Activated naive CD4-positive, alpha-beta T cell treated with anti-CD3 and anti-CD28 coated beads, Interleukin-2, amount 50 U/mL, for 24 hours (primary cell): ENCODE data around the gene TRIM61.
"Not testable (repeated sequence)": the region's sequence is repeated elsewhere in the genome, so short reads cannot be mapped to it uniquely, and the experiment has no call there.

Source experiments
- H3K27ac Mint-ChIP-seq: one replicate; pipeline ENCODE4 v1.8.0; 2021; ENCODE audit warnings: mild to moderate bottlenecking, mixed read lengths
- H3K27me3 Mint-ChIP-seq: one replicate; pipeline ENCODE4 v1.8.0; 2021; ENCODE audit warnings: mixed read lengths
- H3K36me3 Mint-ChIP-seq: one replicate; pipeline ENCODE4 v1.8.0; 2021; ENCODE audit warnings: mixed read lengths
- H3K4me1 Mint-ChIP-seq: one replicate; pipeline ENCODE4 v1.8.0; 2021; ENCODE audit warnings: mixed read lengths
- H3K4me3 Mint-ChIP-seq: one replicate; pipeline ENCODE4 v1.8.0; 2021; ENCODE audit warnings: mild to moderate bottlenecking, mixed read lengths
- H3K9me3 Mint-ChIP-seq: one replicate; pipeline ENCODE4 v1.8.0; 2021; ENCODE audit warnings: mixed read lengths

TRIM61 gene

DNA sequence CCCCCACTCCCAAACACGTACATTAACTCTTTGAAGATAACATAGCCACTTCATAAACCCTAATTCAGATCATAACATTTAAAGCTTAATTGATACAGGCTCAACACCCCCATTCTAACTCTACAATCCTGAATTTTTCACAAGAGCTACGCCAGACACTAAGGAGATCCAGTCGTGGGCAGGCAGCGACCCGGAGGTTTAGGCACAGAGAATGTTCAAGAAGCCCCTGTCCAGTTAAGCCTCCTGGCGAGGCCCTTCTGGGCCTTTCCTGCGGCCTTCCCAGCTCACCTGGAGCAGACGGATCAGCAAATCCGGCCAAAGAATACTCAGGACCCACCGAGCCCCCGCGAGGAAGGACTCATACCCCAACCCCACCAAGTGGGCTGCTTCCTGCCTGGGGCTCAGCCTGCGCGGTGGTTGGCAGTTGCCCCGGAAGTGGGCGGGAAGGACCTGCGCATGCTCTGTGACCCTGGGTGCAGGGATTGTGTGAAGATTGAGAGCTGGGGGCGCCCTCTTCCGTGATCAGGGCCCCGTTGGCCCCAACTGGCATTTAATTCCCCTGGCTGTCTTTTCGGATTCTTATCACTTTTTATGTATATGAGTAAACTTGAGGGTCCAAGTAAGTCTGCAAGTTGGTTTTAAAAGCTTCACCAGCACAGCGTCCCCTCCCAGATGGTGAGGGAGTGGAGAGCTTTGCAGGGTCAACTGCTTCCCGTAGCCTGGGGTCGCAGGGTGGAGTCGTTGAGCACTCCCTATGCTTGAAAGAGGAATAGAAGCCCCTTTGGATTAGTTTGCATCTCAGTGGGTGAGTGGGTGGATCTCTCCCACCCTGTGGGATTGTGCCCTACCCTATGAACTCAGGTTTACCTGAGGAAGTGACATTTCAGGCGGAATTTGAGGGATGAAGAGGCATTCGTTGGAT is at the start of gene TRIM61:
TRIM61 (minus strand) TSS at position 415 of the 922 bp plus-strand sequence. CDS start 7,655 bp downstream, outside the sequence.
- Mint-ChIP-seq H3K4me1 (no peaks in the 10 kb centered on the region), H3K27me3 (peaks cover 5% of the 10 kb centered on the region), H3K27ac (peak within 1 kb of the TSS; percentile 6), H3K36me3 (peaks cover 10% of the 10 kb centered on the region), H3K9me3 (no peaks in the 10 kb centered on the region), H3K4me3 (peak within 1 kb of the TSS; percentile 80)

DNA sequence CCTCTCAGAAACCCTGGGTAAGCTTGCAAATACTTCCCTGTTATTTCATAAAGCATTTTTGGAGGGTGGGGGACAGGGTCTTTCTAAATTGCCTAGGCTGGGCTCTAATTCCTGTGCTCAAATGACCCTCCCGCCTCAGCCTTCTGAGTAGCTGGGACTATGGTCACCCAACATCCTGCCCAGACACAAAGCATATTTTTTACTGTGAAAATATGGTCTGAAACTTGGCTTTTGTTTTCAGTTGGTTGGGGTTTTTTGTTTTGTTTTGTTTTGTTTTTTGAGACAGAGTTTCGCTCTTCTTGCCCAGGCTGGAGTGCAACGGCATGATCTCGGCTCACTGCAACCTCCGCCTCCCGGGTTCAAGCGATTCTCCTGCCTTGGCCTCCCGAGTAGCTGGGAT is 48.3 kb upstream of the TRIM61 start:
- H3K9me3 Mint-ChIP-seq, H3K4me3 Mint-ChIP-seq, H3K36me3 Mint-ChIP-seq, H3K27me3 Mint-ChIP-seq, H3K4me1 Mint-ChIP-seq, H3K27ac Mint-ChIP-seq: not testable (repeated sequence)

- H3K9me3 Mint-ChIP-seq, H3K27ac Mint-ChIP-seq, H3K27me3 Mint-ChIP-seq, H3K4me3 Mint-ChIP-seq, H3K36me3 Mint-ChIP-seq, H3K4me1 Mint-ChIP-seq: not testable (repeated sequence)
Measured at GRCh38 chr4:165019995-165020394, 42.5 kb upstream of the TRIM61 start.

DNA sequence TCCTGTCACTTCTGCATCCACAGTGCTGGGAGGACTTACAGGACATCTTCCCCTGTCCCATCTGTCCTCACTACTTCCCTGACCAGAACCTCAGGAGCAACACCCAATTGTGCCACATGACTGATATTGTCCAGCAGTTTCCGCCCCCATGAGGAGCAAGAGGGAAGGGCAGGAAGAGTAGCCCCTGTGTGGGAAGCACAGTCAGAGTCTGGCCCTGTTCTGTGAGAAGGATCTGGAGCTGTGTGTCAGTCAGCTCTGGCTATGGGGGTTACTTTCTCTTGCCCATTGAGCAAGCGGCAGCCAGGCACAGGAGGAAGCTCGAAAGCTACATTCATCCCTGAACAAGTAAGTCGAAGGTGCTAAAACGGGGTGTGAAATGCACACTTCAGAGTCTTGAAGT is 39.5 kb upstream of the TRIM61 start:
- H3K4me1 Mint-ChIP-seq: no peaks in the 10 kb centered on the region
- no peak overlapping the region for H3K27ac Mint-ChIP-seq
- no peak overlapping the region for H3K4me3 Mint-ChIP-seq
- no peaks in the 10 kb centered on the region for H3K36me3 Mint-ChIP-seq
- H3K27me3 Mint-ChIP-seq: peaks cover 9% of the 10 kb centered on the region
- H3K9me3 Mint-ChIP-seq: no peaks in the 10 kb centered on the region

DNA sequence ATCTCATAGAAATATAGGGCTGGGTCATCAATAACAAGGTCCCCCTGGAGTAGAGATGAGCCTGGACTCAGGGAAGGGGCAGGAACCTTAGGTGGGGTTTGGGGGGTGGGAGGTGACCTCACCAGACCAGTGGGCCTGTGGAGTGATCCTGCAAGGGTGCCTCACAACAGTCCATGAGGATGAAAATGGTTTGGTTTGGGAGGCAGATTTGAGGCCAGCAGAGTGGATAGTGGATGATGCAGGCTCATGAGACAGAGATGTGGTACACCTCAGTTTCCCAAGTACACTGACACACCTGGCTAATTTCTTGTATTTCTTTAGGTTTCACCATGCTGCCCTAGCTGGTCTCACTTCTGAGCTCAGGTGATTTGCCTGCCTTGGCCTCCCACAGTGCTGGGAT is 36.2 kb upstream of the TRIM61 start:
- Mint-ChIP-seq H3K4me3 (no peak overlapping the region), H3K27me3 (peaks cover 6% of the 10 kb centered on the region)

GRCh38 chr4:165011403-165011802 is 33.9 kb upstream of the TRIM61 start:
- Mint-ChIP-seq H3K4me1 (no peaks in the 10 kb centered on the region), H3K27me3 (peaks cover 6% of the 10 kb centered on the region), H3K4me3 (no peak overlapping the region), H3K9me3 (no peaks in the 10 kb centered on the region), H3K27ac (no peak overlapping the region), H3K36me3 (no peaks in the 10 kb centered on the region)

More for the DNA sequence above, 36.2 kb upstream of the TRIM61 start:
- Mint-ChIP-seq H3K36me3 (no peaks in the 10 kb centered on the region), H3K27ac (no peak overlapping the region), H3K4me1 (no peaks in the 10 kb centered on the region), H3K9me3 (no peaks in the 10 kb centered on the region)

DNA sequence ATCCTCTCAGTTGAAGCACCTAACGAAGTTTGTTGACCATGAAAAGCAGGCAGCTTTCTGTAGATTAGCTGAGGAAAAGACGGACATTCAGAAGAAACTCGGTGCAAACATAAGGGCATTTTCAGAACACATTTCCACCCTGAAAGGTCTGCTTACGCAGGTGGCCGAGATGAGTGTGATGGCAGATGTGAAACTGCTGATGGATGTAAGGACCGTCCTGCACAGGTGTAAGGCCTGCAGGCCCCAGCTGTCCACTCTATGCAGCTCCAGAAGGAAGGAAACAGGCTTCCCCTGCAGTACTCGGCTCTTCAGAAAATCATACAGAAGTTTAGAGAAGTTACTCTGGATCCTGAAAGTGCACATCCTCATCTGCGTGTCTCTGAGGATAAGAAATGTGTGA is 33.5 kb upstream of the TRIM61 start:
- Mint-ChIP-seq H3K27ac (no peak overlapping the region), H3K27me3 (peaks cover 6% of the 10 kb centered on the region), H3K9me3 (no peaks in the 10 kb centered on the region), H3K4me3 (no peak overlapping the region), H3K36me3 (no peaks in the 10 kb centered on the region), H3K4me1 (no peaks in the 10 kb centered on the region)

GRCh38 chr4:165010487-165010886 is 33.0 kb upstream of the TRIM61 start:
- no peaks in the 10 kb centered on the region for H3K4me1 Mint-ChIP-seq
- H3K27me3 Mint-ChIP-seq: peaks cover 6% of the 10 kb centered on the region
- H3K27ac Mint-ChIP-seq: no peak overlapping the region
- no peak overlapping the region for H3K4me3 Mint-ChIP-seq
- H3K9me3 Mint-ChIP-seq: no peaks in the 10 kb centered on the region
- H3K36me3 Mint-ChIP-seq: no peaks in the 10 kb centered on the region

DNA sequence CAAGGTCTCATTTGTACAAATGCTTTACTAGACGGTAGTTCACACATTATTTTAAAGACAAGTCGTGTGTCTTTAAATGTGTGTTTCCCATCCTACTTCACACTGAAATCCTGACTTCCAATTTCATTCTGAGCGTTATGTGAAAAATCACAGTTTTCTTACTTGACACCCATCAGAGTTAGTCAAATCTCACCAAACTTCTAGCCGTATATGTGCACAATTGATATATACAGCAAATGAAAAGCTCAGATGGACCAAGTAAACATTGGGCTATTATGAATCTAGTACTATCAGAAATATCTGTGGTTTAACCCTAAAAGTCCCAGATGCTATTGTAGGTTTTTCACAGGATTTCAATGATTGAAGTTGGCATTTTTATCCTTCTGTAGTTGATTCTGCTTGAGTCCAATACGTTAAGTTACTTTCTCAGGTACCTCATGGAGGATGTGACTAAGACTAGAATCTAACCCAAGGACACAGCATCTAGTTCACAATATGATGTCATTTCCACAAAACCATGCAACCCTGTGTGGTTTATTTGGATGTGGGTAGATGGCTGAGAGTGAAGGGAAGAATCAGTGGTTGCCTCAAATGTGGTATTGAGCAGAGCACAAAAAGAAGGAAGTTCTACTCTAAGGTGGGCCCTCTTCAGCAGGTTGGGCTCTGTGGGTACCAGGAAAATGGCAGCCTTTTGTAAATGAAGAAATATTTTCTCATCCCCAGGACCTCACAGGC is 32.2 kb upstream of the TRIM61 start:
- no peak overlapping the region for H3K4me3 Mint-ChIP-seq
- H3K27ac Mint-ChIP-seq: no peak overlapping the region
- H3K36me3 Mint-ChIP-seq: no peaks in the 10 kb centered on the region
- no peaks in the 10 kb centered on the region for H3K9me3 Mint-ChIP-seq
- H3K27me3 Mint-ChIP-seq: peaks cover 7% of the 10 kb centered on the region
- no peaks in the 10 kb centered on the region for H3K4me1 Mint-ChIP-seq

DNA sequence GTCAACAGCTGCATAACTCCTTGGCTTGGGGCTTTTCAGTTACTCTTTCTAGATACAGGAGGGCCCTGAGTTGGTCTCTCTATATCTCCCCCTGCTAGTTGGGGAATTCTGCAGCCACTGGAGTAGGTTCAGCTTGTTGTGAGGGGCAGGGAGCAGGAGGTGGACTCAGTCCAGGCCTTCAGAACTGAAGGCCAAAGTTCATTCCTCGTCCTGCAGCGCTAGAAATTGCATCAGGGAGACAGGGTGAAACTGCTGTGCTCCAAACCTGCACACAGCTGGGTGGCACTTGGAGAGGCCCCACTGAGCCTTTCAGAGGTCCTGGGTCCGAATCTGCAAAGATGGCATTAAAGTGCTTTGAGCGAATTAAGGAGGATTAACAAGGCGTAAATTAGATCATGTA is 29.4 kb upstream of the TRIM61 start:
- Mint-ChIP-seq H3K4me1 (no peaks in the 10 kb centered on the region), H3K27me3 (peaks cover 1% of the 10 kb centered on the region), H3K9me3 (no peaks in the 10 kb centered on the region), H3K36me3 (no peaks in the 10 kb centered on the region), H3K4me3 (no peak overlapping the region), H3K27ac (no peak overlapping the region)

DNA sequence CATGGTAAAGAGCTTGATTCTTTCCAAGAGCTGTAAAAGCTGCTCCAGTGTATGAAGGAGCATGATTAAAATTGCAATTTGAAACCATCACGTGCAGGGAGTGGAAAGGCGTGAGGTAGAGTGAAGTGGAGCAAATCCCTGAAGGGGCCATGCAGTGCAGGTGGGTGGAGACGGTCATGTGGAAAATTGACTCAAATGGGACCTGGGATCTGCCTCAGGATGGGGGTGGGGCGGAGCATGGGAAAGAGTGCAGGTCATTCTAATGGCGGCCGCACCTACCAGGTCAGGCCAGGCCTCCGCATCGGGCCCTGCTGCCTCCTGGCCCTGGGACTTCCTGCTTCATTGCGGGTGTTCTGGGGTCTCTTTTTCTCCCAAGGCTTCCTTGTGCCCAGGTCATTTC is 29.0 kb upstream of the TRIM61 start:
- Mint-ChIP-seq H3K9me3 (no peaks in the 10 kb centered on the region), H3K27me3 (peaks cover 1% of the 10 kb centered on the region), H3K4me3 (no peak overlapping the region), H3K4me1 (no peaks in the 10 kb centered on the region), H3K36me3 (no peaks in the 10 kb centered on the region), H3K27ac (no peak overlapping the region)

DNA sequence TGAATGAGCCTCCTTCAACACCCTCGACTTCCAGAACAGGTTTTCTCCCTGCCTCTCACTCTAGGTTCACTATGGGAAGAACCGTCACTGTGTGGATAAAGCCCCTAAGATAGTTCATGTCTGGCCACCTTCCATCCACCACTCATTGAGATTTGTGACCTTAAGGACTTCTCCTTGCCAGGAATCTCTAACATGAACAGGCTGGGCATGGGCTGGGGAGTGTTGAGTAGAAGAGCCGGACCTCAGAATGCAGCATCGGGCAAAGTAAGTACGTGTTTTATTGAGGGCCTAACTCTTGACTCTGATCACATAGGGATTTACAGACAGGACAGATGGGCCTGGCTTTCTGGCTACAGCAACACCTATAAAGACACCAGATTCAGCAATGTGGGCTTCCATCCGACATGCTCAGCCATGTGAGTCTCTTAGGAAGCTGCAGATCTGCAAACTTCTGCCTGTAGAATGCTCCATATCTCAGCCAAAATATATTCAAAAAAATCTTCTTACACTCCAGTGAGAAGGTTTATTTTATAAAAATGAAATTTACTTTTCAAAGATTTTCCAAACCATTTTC is 28.0 kb upstream of the TRIM61 start:
- Mint-ChIP-seq H3K36me3 (no peaks in the 10 kb centered on the region), H3K27ac (no peak overlapping the region), H3K4me1 (no peaks in the 10 kb centered on the region), H3K27me3 (peaks cover 1% of the 10 kb centered on the region), H3K4me3 (no peak overlapping the region), H3K9me3 (no peaks in the 10 kb centered on the region)

DNA sequence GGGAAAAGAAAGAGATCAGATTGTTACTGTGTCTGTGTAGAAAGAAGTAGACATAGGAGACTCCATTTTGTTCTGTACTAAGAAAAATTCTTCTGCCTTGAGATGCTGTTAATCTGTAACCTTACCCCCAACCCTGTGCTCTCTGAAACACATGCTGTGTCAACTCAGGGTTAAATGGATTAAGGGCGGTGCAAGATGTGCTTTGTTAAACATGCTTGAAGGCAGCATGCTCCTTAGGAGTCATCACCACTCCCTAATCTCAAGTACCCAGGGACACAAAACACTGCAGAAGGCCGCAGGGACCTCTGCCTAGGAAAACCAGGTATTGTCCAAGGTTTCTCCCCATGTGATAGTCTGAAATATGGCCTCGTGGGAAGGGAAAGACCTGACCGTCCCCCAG is 24.5 kb upstream of the TRIM61 start:
- H3K4me3 Mint-ChIP-seq, H3K4me1 Mint-ChIP-seq, H3K9me3 Mint-ChIP-seq, H3K36me3 Mint-ChIP-seq, H3K27me3 Mint-ChIP-seq, H3K27ac Mint-ChIP-seq: not testable (repeated sequence)

DNA sequence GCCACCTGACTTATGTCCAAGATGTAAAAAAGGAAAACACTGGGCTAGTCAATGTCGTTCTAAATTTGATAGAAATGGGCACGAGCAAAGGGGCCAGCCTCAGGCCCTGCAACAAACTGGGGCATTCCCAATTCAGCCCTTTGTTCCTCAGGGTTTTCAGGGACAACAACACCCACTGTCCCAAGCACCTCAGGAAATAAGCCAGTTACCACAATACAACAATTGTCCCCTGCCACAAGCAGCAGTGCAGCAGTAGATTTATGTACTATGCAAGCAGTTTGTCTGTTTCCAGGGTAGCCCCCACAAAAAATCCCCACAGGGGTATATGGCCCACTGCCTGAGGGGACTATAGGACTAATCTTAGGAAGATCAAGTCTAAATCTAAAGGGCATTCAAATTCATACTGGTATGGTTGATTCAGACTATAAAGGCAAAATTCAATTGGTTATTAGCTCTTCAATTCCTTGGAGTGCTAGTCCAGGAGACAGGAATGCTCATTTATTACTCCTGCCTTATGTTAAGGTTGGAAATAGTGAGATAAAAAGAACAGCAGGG is 21.1 kb upstream of the TRIM61 start:
- H3K9me3 Mint-ChIP-seq, H3K4me1 Mint-ChIP-seq, H3K27ac Mint-ChIP-seq, H3K36me3 Mint-ChIP-seq, H3K27me3 Mint-ChIP-seq, H3K4me3 Mint-ChIP-seq: not testable (repeated sequence)

DNA sequence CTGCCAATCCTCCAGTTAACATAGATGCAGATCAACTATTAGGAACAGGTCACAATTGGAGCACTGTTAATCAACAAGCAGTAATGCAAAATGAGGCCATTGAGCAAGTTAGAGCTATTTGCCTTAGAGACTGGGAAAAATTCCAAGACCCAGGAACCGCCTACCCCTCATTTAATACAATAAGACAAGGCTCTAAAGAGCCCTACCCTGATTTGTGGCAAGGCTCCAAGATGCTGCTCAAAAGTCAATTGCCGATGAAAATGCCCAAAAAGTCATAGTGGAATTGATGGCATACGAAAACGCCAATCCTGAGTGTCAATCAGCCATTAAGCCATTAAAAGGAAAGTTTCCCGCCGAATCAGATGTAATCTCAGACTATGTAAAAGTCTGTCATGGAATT is 20.5 kb upstream of the TRIM61 start:
- H3K4me3 Mint-ChIP-seq: no peak overlapping the region
- no peaks in the 10 kb centered on the region for H3K36me3 Mint-ChIP-seq
- H3K4me1 Mint-ChIP-seq: no peaks in the 10 kb centered on the region
- no peak overlapping the region for H3K27ac Mint-ChIP-seq
- no peaks in the 10 kb centered on the region for H3K9me3 Mint-ChIP-seq
- H3K27me3 Mint-ChIP-seq: peaks cover 9% of the 10 kb centered on the region

DNA sequence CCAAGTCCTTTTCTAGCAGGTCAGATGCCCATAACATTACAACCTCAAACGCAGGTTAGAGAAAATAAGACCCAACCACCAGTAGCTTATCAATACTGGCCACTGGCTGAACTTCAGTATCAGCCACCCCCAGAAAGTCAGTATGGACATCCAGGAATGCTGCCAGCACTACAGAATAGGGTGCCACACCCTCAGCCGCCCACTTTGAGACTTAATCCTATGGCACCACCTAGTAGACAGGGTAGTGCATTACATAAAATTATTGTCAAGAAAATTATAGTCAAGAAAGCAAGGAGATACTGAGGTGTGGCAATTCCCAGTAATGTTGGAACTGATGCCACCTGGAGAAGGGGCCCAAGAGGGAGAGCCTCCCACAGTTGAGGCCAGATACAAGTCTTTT is 19.9 kb upstream of the TRIM61 start:
- Mint-ChIP-seq H3K27ac (no peak overlapping the region), H3K4me1 (no peaks in the 10 kb centered on the region), H3K4me3 (no peak overlapping the region), H3K9me3 (no peaks in the 10 kb centered on the region), H3K27me3 (peaks cover 9% of the 10 kb centered on the region), H3K36me3 (no peaks in the 10 kb centered on the region)
